HG02840 (cell line): ENCODE measurements around the gene PLAC1.

Experiments used
- ATAC-seq: cut with Tn5 transposase; IDR thresholded peaks from one replicate; pipeline ENCODE4 v1.9.1; 2021; ENCODE audit warnings: mild to moderate bottlenecking, moderate library complexity, moderate number of reproducible peaks; ENCODE audit not compliant: unreplicated experiment, low FRiP score

Gene PLAC1

GRCh38 chrX:134671294-134671693 is 13.0 kb upstream of the PLAC1 start:
- no peak for ATAC-seq

GRCh38 chrX:134670134-134670924 is 12.1 kb upstream of the PLAC1 start:
- no peak for ATAC-seq

GRCh38 chrX:134669378-134670098 is 11.3 kb upstream of the PLAC1 start:
- ATAC-seq: no peak

- ATAC-seq: no peak
These were observed 5.9 kb upstream of the PLAC1 start for GRCh38 chrX:134664202-134664601.

- no peak for ATAC-seq
These were observed 3.0 kb upstream of the PLAC1 start for GRCh38 chrX:134661295-134661694.

GRCh38 chrX:134660627-134661026 is 2.4 kb upstream of the PLAC1 start:
- no peak for ATAC-seq

GRCh38 chrX:134659761-134660160 is 1.5 kb upstream of the PLAC1 start:
- no peak for ATAC-seq

- no peak for ATAC-seq
These were observed 421 bp upstream of the PLAC1 start for GRCh38 chrX:134658760-134659023.

GRCh38 chrX:134654398-134655012 is 3.8 kb downstream of the PLAC1 start:
- ATAC-seq: no peak

- no peak for ATAC-seq
These were observed 4.4 kb downstream of the PLAC1 start for GRCh38 chrX:134653835-134654234.

GRCh38 chrX:134650701-134651100 is 7.6 kb downstream of the PLAC1 start:
- ATAC-seq: no peak

- no peak for ATAC-seq
These were observed 8.5 kb downstream of the PLAC1 start for GRCh38 chrX:134649770-134650169.

GRCh38 chrX:134647477-134647877 is 10.8 kb downstream of the PLAC1 start:
- no peak for ATAC-seq

GRCh38 chrX:134646691-134647090 is 11.6 kb downstream of the PLAC1 start:
- ATAC-seq: no peak

- ATAC-seq: no peak
These were observed 12.2 kb downstream of the PLAC1 start for GRCh38 chrX:134645936-134646543.

- ATAC-seq: no peak
These were observed 15.9 kb downstream of the PLAC1 start for GRCh38 chrX:134642386-134642785.

GRCh38 chrX:134641346-134641745 is 16.9 kb downstream of the PLAC1 start:
- ATAC-seq: no peak

GRCh38 chrX:134640914-134641313 is 17.4 kb downstream of the PLAC1 start:
- no peak for ATAC-seq

GRCh38 chrX:134636851-134637250 is 21.4 kb downstream of the PLAC1 start:
- ATAC-seq: no peak

- no peak for ATAC-seq
These were observed 23.6 kb downstream of the PLAC1 start for GRCh38 chrX:134634691-134635090.

- ATAC-seq: no peak
These were observed 24.4 kb downstream of the PLAC1 start for GRCh38 chrX:134633832-134634231.
